Hepatocyte (in vitro differentiated cells): ENCODE data around the gene BCL2L15.

ENCODE experiments used
- EZH2 ChIP-seq: fragments of 200-600 bp; sonication (generic); IDR thresholded peaks from 2 replicates; pipeline ENCODE4 v1.6.1; 2016; ENCODE audit warnings: antibody characterized with exemption, mild to moderate bottlenecking, borderline replicate concordance
- TF ChIP-seq, protein P1 (sequence below): fragments of 200-600 bp; sonication (generic); IDR thresholded peaks from 2 replicates; pipeline ENCODE4 v1.5.1; 2016; ENCODE audit warnings: antibody characterized with exemption, mild to moderate bottlenecking; ENCODE audit not compliant: poor library complexity

DNA sequence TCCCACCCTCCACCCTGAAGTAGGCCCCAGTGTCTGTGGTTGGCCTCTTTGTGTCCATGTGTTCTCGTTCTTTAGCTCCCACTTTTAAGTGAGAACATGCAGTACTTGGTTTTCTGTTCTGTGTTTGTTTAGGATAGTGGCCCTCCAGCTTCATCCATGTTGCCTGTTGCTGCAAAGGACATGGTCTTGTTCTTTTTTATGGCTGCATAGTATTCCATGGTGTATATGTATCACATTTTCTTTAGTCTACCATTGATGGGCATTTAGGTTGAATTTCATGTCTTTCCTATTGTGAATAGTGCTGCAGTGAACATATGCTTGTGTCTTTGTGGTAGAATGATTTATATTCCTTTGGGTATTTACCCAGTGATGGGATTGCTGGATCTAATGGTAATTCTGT, 47.8 kb upstream of the BCL2L15 start:
- TF ChIP-seq, protein P1, sequence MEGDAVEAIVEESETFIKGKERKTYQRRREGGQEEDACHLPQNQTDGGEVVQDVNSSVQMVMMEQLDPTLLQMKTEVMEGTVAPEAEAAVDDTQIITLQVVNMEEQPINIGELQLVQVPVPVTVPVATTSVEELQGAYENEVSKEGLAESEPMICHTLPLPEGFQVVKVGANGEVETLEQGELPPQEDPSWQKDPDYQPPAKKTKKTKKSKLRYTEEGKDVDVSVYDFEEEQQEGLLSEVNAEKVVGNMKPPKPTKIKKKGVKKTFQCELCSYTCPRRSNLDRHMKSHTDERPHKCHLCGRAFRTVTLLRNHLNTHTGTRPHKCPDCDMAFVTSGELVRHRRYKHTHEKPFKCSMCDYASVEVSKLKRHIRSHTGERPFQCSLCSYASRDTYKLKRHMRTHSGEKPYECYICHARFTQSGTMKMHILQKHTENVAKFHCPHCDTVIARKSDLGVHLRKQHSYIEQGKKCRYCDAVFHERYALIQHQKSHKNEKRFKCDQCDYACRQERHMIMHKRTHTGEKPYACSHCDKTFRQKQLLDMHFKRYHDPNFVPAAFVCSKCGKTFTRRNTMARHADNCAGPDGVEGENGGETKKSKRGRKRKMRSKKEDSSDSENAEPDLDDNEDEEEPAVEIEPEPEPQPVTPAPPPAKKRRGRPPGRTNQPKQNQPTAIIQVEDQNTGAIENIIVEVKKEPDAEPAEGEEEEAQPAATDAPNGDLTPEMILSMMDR = no peak
- no peak for TF ChIP-seq EZH2
